GM12865 (cell line): Measurements from ENCODE around the gene NPFF.

ENCODE experiments used
- DNase-seq: peaks from one replicate; pipeline ENCODE4 v3.0.0; 2010; ENCODE audit warnings: low read depth
- H3K4me3 ChIP-seq: 2 replicates; pipeline ENCODE4 v1.5.1; 2011; ENCODE audit warnings: mild to moderate bottlenecking, low read depth, low read length, control low read depth
- TF ChIP-seq, protein P1 (sequence below): IDR thresholded peaks from 2 replicates; pipeline ENCODE4 v1.5.1; 2011; ENCODE audit warnings: low read length, control low read depth, low read depth, inconsistent platforms; ENCODE audit not compliant: insufficient read depth; ENCODE audit errors: missing control alignments

The NPFF gene

DNA sequence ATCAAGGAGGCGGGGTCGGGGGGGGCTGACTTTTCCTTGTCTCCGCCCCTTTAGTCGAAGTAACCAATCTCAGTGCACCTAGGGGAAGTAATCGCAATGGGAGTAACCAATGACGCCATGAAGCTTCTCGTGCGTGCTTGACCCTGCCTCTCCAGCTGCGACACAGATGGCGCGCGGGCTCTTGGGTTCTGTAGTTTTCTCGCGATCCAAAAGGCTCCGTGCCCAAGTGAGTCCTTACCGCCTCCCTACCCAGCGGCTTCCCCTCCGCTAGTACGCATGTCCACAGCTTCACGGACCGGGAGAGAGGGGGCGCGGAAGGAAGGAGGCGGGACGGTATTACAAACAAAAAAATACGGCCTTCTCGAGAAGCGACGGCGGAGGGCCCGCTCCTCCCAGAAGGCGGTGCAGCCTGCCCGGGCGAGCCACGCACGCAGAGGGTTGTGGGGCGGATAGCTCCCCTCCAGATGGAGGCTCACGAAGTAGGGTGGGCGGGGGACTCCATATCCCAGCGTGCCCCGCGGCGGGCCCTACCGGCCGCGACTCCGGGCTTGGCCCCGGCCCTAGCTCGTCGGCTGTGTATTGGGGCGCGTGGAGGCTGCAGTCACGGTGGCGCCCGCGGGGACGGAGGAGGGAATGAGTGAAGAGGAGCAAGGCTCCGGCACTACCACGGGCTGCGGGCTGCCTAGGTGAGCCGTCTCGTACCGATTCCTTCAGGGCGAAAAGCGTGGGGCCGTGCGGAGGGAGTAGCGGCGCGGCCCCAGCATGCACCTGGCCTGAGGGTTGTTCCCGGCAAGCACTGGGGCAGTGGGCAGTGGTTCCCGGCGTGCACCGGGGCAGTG is 6.3 kb downstream of the NPFF start, which contains the start of gene TARBP2:
TARBP2 (plus strand) TSS at position 508 of the 839 bp plus-strand sequence; CDS start at position 634, 126 bp downstream.
- TF ChIP-seq, protein P1, sequence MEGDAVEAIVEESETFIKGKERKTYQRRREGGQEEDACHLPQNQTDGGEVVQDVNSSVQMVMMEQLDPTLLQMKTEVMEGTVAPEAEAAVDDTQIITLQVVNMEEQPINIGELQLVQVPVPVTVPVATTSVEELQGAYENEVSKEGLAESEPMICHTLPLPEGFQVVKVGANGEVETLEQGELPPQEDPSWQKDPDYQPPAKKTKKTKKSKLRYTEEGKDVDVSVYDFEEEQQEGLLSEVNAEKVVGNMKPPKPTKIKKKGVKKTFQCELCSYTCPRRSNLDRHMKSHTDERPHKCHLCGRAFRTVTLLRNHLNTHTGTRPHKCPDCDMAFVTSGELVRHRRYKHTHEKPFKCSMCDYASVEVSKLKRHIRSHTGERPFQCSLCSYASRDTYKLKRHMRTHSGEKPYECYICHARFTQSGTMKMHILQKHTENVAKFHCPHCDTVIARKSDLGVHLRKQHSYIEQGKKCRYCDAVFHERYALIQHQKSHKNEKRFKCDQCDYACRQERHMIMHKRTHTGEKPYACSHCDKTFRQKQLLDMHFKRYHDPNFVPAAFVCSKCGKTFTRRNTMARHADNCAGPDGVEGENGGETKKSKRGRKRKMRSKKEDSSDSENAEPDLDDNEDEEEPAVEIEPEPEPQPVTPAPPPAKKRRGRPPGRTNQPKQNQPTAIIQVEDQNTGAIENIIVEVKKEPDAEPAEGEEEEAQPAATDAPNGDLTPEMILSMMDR: no peak
- peak within 1 kb of the TSS; percentile 94 for H3K4me3 ChIP-seq
- peak; percentile 99 for DNase-seq

- peak overlapping the region; percentile 66 for H3K4me3 ChIP-seq
- TF ChIP-seq, protein P1: no peak
- no peak for DNase-seq
These were observed 7.0 kb downstream of the NPFF start for GRCh38 chr12:53500142-53500775.

DNA sequence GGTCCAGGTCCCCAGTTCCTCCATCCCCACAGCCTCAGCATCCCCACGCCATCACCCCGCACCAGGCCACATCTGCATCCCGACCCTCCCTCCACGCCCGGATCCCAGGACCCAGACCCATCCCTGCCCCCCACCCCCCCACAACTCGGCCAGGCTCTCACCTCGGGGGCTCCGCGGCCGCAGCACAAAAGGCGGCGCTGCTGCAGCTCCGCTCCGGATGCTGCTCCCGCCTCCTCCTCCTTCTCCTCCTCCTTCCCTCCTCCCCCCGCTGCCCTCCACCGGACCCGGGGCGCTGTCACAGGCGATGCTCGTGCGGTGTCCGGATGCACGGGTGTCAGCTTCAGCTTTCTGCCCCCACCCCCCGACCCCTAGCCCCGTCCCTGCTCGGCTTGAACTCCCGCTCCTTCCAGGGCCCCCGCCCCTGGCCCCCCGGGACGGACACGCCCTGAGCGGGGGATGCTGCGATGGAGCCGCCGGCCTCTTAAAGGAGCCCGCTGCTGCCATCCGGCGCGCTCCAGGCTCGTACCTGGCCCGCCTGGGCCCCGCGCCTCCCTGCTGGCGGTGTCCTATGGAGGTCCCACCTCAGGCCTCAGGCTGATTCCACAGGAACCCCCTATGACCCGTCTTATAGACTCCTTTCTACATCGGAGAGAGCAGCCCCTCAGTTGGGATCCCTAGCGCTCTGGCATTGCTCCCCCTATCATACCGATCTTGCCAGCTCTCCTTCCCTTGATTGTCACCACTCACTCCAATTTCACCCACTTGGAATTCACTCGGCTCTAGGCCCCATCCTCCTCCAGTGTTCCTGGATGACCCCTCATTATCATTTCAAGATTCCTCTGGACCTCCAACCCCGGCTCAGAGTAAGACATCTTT is 7.8 kb downstream of the NPFF start, which contains the start of gene MAP3K12:
MAP3K12 (minus strand) TSS at position 193 of the 876 bp plus-strand sequence. CDS start 12,067 bp downstream, outside the sequence.
- peak; percentile 68 for DNase-seq
- TF ChIP-seq, protein P1: no peak
- peak within 1 kb of the TSS; percentile 66 for H3K4me3 ChIP-seq

GRCh38 chr12:53498235-53498630 is 9.1 kb downstream of the NPFF start:
- H3K4me3 ChIP-seq: no peak overlapping the region
- no peak for DNase-seq
- TF ChIP-seq, protein P1: no peak

GRCh38 chr12:53497461-53497860 is 9.8 kb downstream of the NPFF start:
- no peak overlapping the region for H3K4me3 ChIP-seq
- TF ChIP-seq, protein P1: no peak
- DNase-seq: no peak

- no peak for DNase-seq
- H3K4me3 ChIP-seq: no peak overlapping the region
- TF ChIP-seq, protein P1: no peak
These were observed 10.6 kb downstream of the NPFF start for GRCh38 chr12:53496752-53497032.
